ENCODE measurements around the gene PSMA8.

DNA sequence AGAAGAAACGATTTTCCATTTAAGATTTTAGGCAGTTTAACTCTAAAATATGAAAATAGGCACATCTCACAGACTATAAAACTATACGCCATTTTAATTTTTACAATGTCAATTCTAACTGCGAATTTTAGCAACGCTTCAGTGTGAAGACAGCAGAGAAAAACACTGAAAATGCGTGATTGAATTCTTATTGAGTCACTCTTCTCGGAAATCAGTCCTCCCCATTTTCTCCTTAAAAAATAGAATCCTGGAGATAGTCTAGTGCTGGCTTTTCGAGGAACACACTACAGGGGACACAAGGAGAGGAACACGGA lies 92.2 kb downstream of the PSMA8 start:
- TF ChIP-seq, protein P1, sequence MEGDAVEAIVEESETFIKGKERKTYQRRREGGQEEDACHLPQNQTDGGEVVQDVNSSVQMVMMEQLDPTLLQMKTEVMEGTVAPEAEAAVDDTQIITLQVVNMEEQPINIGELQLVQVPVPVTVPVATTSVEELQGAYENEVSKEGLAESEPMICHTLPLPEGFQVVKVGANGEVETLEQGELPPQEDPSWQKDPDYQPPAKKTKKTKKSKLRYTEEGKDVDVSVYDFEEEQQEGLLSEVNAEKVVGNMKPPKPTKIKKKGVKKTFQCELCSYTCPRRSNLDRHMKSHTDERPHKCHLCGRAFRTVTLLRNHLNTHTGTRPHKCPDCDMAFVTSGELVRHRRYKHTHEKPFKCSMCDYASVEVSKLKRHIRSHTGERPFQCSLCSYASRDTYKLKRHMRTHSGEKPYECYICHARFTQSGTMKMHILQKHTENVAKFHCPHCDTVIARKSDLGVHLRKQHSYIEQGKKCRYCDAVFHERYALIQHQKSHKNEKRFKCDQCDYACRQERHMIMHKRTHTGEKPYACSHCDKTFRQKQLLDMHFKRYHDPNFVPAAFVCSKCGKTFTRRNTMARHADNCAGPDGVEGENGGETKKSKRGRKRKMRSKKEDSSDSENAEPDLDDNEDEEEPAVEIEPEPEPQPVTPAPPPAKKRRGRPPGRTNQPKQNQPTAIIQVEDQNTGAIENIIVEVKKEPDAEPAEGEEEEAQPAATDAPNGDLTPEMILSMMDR (IDR thresholded peaks at IDR 0.05) = no peak
- no peak for TF ChIP-seq POLR2A (IDR thresholded peaks at IDR 0.05)
